GM12873 (cell line): ENCODE data around the gene TNS3.

Experiments used
- TF ChIP-seq, protein P1 (sequence below): IDR thresholded peaks from 2 replicates; pipeline ENCODE4 v1.5.1; 2012; ENCODE audit warnings: low read depth, mild to moderate bottlenecking, moderate library complexity, low read length, control low read depth; ENCODE audit not compliant: insufficient read depth; ENCODE audit errors: missing control alignments

The TNS3 gene

DNA sequence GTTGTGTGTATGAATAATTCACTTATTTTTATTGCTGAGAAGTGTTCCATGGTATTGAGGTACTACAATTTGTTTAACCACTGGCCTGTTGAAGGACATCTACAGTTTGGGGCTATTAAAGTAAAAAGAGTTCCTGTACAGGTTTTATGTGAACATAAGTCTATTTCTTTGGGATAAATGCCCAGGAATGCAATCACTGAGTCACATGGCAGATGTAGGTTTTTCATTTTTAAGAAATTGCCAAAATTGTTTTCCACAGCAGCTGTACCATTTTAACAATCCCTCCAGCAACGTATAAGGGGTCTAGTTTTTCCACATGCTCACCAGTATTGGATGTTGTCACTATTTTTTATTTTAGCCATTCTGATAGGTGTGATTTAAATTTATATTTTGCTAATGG lies 243.9 kb downstream of the TNS3 start:
- TF ChIP-seq, protein P1, sequence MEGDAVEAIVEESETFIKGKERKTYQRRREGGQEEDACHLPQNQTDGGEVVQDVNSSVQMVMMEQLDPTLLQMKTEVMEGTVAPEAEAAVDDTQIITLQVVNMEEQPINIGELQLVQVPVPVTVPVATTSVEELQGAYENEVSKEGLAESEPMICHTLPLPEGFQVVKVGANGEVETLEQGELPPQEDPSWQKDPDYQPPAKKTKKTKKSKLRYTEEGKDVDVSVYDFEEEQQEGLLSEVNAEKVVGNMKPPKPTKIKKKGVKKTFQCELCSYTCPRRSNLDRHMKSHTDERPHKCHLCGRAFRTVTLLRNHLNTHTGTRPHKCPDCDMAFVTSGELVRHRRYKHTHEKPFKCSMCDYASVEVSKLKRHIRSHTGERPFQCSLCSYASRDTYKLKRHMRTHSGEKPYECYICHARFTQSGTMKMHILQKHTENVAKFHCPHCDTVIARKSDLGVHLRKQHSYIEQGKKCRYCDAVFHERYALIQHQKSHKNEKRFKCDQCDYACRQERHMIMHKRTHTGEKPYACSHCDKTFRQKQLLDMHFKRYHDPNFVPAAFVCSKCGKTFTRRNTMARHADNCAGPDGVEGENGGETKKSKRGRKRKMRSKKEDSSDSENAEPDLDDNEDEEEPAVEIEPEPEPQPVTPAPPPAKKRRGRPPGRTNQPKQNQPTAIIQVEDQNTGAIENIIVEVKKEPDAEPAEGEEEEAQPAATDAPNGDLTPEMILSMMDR, result no peak

DNA sequence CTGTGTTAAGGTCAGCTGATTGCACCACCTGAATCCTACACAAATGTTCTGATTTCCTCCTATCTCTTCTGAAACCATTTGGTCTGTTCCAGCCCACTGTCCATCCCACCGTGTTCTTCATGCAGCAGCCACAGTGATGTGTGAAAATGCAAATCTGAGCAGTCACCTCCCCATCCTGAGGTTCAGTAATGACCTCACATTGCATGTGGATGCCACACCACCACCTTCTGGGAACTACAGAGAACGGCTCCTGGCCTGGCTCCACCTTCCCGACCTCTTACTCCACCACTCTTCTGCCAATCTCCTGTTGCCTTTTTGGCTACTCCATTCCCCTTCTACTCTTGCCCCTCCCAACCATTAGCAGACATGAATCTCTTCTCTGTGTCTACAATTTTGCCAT lies 244.4 kb downstream of the TNS3 start:
- TF ChIP-seq, protein P1, result peak; percentile 27

DNA sequence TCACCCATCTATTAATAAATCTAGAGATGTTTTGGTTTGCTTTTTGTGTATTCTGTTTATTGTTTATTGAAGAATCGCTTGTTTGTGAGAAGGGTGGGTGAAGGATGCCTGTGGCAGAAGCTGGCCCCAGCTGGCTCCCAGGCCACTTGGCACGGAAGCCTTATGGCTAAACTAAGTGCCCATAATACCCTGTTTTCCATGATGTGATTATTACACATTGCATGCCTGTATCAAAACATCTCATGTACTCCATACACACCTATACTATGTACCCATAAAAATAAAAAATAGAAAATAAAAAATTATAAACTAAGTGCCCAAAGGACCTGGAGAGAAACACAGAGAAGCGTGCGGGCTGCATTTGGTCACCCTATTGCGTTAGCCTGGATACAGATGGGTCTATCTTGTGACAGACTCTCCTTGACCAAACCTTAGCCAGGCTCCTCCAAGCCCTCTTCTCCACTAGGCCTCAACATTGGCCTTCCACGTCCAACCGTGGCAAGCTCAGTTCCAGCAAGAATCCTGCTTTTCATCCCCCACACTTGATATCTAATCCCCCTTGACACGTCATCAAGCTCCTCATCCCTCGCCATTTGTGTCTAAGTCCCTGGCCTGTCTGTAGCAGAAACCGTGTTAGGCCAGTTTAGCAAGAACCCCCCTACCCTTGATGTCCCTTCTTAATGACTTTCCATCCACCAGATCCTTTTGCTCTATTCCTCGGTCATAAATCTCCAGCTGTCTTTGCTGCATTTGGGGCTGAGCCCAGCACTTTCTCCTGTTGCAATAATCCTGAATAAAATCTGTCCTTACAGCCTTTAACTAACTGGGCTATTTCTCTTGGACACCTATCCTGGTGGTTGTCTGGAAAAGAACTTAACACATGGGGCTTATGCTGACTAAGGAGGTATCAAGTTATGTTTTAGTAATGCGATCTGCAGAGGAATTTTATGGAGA lies 245.2 kb downstream of the TNS3 start:
- TF ChIP-seq, protein P1, result no peak

DNA sequence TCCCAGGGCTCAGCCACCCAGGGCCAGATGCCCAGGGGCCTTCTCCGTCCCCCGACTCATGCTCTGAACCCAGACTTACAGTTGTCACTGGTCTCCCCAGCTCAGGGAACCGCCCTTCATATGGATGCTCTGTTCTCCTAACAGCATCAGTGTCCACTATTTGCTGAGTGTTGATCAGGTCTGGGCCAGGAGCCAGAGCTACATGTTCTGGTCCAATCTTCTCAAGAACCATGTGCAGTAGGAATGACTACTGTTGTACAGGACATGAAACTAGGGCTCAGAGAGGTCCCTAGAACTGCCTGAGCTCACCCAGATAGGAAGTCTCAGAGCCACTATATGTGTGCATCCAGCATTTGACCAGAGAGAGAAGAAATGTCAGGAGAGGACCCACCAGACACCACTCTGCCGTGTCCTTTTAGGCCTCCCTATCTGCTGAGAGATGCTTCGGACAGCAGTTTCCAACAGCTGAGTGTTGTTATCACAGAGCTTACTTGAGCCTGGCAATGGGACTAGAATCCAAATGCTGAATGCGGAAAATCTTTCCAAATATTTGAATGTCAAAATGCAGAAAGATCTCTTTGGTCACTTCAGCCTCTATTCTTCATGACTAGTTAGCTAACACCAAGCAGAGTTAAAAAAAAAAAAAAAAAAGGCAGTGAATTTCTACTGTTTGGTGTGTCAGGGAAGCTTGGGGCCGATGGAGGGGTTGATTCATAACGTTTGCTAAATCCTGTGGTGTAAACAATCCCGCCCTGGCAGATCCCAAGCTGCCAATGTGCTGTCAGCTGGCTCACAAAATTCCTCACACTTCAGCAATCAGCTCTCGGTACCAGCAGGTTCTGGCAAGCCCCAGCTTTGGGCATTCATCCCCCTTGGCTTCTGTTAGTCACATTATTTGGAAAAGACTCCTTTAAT lies 246.1 kb downstream of the TNS3 start:
- TF ChIP-seq, protein P1, result no peak

DNA sequence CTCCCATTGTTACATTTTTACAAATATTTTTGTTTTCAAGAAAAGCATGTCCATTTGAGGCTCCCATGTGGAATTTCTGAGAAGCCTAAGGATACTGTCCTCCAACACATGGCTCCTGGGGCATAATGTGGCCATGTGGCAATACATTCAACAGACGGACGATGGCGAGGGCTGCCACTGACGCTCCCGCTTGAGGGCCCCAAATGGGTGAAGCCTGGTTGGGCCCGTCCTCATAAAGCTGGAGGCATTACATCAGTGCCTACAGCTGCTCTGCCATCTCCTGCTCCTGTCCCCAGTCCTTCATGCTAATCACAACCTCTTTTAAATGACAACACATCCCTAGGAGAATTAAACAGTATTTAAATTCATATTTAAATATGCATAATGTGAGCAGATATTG lies 246.8 kb downstream of the TNS3 start:
- TF ChIP-seq, protein P1, result no peak

DNA sequence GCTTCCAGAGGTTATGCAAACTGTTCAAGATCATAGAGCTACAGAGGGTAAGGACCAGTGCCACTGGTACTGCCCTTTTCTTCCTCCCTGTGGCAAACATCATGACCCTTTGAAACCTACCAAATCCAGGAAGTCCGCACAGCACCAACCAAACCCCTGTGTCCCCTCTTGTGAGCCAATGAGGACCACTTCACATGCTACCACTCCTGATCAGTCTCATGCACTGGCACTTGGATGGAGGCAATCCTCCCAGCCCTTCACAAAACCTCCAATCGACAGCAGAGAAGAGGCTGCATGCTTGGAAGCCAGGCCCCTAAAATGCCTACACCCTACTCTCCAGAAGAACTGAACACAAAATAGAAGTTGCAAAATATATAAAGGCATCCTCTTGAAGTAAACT lies 248.0 kb downstream of the TNS3 start:
- TF ChIP-seq, protein P1, result no peak

DNA sequence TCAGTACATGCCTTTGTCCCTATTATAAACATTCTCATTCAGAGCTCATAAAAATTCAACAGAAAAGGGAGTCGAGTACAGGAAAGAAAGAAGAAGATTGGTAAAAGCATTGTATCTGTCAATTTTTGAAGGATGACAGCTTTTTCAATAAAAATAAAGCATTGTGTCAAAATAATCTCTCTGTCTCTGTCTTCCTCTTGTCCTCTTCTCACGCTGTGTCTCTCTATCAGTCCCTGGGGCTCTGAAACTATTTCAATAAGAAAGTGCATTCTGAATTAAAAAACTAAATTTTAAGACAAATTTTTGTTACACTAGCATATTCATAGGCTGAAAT lies 248.4 kb downstream of the TNS3 start:
- TF ChIP-seq, protein P1, result no peak
